WI38 (cell line): ENCODE data around the gene TMEM208.

ENCODE experiments used
- H3K4me3 ChIP-seq: 2 replicates; pipeline ENCODE4 v1.5.1; 2011; ENCODE audit warnings: low read depth, mild to moderate bottlenecking, control low read depth, low read length
- CTCF ChIP-seq: IDR thresholded peaks from 2 replicates; pipeline ENCODE4 v1.5.1; 2012; ENCODE audit warnings: low read depth, mild to moderate bottlenecking, control low read depth, low read length

TMEM208 gene

DNA sequence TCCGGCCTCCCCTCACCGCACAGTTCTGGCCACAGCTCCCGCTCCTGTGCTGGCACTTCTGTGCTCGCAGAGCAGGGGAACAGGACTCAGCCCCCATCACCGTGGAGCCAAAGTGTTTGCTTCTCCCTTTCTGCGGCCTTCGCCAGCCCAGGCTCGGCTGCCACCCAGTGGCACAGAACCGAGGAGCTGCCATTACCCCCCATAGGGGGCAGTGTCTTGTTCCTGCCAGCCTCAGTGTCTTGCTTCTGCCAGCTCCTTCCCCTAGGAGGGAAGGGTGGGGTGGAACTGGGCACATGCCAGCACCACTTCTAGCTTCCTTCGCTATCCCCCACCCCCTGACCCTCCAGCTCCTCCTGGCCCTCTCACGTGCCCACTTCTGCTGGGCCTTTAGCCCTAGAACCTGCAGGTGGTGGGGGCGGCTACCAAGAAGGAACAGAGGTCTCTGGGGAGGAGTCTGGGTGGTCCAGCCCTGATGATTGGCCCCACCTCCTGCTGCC is 28.6 kb upstream of the TMEM208 start:
- H3K4me3 ChIP-seq, result no peak overlapping the region
- peak; percentile 47; the same call in 1 of the 2 replicates for TF ChIP-seq CTCF

- H3K4me3 ChIP-seq, result no peak within 1 kb of the TSS
- TF ChIP-seq CTCF, result no peak
Measured at GRCh38 chr16:67199011-67199807, 27.7 kb upstream of the TMEM208 start, which contains the start of gene ELMO3. TSS of gene ELMO3 (plus strand) at chr16:67199131. CDS start at chr16:67199327, 196 bp downstream.

DNA sequence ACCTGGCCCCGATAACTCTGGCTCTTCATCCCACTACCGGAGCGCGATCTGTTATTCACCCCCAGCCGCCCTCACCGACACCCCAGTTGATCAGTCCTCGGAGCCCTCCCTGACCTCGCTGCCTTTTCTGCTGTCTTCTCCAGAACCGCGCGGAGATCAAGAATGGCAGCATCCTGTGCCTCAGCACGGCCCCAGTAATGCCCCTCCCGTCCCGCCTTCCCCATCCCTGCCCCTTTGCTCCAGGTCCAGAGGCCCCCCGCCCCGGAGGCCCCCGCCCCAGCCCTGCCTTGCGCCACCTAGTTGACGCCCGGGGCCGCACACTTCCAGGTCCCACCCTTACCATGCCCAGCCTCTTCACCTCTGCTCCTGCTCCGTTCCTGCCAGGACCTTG is 27.1 kb upstream of the TMEM208 start:
- H3K4me3 ChIP-seq, result no peak overlapping the region
- TF ChIP-seq CTCF, result no peak

DNA sequence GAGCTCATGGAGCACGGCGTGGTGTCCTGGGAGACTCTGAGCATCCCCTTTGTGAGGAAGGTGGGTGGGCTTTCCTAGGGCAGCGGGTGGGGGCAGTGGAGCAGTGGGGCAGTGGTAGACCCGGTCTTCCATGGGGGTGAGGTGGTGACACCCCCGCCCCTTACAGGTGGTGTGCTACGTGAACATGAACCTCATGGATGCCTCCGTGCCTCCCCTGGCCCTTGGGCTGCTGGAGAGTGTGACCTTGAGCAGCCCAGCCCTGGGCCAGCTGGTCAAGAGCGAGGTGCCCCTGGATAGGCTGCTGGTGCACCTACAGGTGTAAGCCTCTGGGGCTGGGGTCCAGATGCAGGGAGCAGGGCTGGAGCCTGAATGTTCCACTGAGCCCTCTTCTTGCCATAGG is 26.4 kb upstream of the TMEM208 start:
- H3K4me3 ChIP-seq, result no peak overlapping the region
- no peak for TF ChIP-seq CTCF

DNA sequence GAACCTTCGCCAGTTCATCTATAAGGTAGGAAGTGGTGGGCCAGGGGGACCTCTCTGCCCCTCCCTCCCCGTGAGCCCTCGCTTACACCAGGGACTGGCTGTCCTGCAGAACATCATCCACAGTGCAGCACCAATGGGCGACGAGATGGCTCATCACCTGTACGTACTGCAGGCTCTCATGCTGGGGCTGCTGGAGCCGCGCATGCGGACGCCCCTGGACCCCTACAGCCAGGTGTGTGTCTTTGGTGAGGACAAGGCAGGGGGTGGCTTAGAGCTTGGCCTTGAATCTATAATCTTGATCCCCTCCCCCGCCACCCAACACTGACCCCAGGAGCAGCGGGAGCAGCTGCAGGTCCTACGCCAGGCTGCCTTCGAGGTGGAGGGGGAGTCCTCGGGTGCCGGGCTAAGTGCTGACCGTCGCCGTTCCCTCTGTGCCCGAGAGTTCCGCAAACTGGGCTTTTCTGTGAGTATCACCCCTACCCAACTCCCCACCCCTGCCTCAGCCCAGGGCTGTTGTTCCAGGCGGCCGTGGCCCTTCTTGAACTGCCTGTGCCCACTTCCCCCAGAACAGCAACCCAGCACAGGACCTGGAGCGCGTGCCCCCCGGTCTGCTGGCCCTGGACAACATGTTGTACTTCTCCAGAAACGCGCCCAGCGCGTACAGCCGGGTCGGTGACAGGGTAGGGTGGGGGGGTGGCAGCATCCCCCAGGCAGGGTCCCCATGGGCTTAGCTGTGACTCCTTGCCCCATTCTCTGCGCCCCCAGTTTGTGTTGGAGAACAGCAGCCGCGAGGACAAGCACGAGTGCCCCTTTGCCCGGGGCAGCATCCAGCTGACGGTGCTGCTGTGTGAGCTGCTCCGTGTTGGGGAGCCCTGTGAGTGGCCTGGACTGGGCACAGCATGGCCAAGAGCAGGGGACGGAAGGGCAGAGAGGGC is 25.3 kb upstream of the TMEM208 start:
- TF ChIP-seq CTCF, result no peak
- no peak overlapping the region for H3K4me3 ChIP-seq

DNA sequence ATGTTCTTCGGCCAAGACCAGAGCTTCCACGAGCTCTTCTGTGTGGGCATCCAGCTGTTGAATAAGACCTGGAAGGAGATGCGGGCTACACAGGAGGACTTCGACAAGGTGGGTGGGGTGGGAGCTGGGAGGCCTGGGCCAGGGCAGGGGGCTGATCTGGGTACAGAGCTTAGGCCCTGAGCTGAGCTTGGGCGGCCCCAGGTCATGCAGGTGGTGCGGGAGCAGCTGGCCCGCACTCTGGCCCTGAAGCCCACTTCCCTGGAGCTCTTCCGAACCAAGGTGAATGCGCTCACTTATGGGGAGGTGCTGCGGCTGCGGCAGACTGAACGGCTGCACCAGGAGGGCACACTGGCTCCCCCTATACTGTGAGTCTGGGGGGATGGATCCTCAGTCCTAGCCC is 24.5 kb upstream of the TMEM208 start:
- no peak for TF ChIP-seq CTCF
- H3K4me3 ChIP-seq, result no peak overlapping the region

GRCh38 chr16:67202956-67203493 is 23.9 kb upstream of the TMEM208 start:
- H3K4me3 ChIP-seq, result no peak overlapping the region
- no peak for TF ChIP-seq CTCF
